Activated T-cell treated with anti-CD3 and anti-CD28 coated beads, Interleukin-2, amount 50 U/mL, for 4 hours (primary cell): Measurements from ENCODE around the gene ADAMTS16. TPM values are rescaled to one million over a fixed set of nuclear protein-coding genes. Genes with fewer than 3 reads are reported as not detected.

Experiments used
- ATAC-seq, 2 donors: fragments of 200-7000 bp; cut with Tn5 transposase; one replicate each; pipeline ENCODE4 v1.10.0; 2021
- DNase-seq: peaks from one replicate; pipeline ENCODE4 v3.0.0-alpha.2; 2020
- H3K27me3 Mint-ChIP-seq: one replicate; pipeline ENCODE4 v1.8.0; 2021; ENCODE audit warnings: low read depth, mixed read lengths
- H3K36me3 Mint-ChIP-seq: one replicate; pipeline ENCODE4 v1.8.0; 2022; ENCODE audit warnings: mixed read lengths; ENCODE audit not compliant: insufficient read depth
- H3K4me1 Mint-ChIP-seq: one replicate; pipeline ENCODE4 v1.8.0; 2021; ENCODE audit warnings: low read depth, mixed read lengths
- H3K4me3 Mint-ChIP-seq: one replicate; pipeline ENCODE4 v1.8.0; 2021; ENCODE audit warnings: mild to moderate bottlenecking, moderate library complexity, mixed read lengths
- H3K9me3 Mint-ChIP-seq: one replicate; pipeline ENCODE4 v1.8.0; 2021; ENCODE audit warnings: mixed read lengths
- total RNA-seq, 3 donors: library from RNA; stranded (reverse); gene quantifications; one replicate each; pipeline ENCODE4 v1.2.1, GENCODE V29; 2021

The ADAMTS16 gene
- total RNA-seq, 3 donors from 2014 or later = 0.03 TPM; not detected in 2

GRCh38 chr5:5258564-5258963 is 118.4 kb downstream of the ADAMTS16 start:
- no peak for ATAC-seq
- Mint-ChIP-seq H3K9me3 (peaks cover 8% of the 10 kb centered on the region), H3K4me1 (no peaks in the 10 kb centered on the region), H3K36me3 (no peaks in the 10 kb centered on the region), H3K4me3 (no peak overlapping the region), H3K27me3 (no peaks in the 10 kb centered on the region)
- no peak for DNase-seq

- Mint-ChIP-seq H3K4me3 (no peak overlapping the region), H3K9me3 (no peaks in the 10 kb centered on the region), H3K4me1 (no peaks in the 10 kb centered on the region), H3K36me3 (no peaks in the 10 kb centered on the region), H3K27me3 (no peaks in the 10 kb centered on the region)
- no peak for ATAC-seq
- no peak for DNase-seq
Observed at GRCh38 chr5:5264727-5265126, 124.6 kb downstream of the ADAMTS16 start.

DNA sequence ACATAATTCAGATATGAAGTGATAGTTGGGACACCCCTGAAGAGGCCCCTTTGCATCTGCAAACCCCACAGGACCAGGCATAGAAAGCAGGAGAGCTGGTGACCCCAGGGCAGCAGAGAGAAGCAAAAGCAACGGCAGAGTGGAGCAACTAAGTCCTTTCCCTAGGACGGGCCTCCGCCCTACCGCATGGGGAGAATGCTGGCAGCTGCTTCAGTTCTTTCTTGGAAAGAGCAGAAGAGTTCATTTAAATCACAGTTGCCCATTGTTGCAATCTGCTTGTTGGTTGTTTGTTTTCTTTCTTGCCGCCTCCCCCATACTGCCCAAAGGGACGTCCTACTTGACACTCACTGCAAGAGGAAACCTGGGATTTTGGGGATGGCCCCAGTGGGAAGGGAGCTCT is 126.2 kb downstream of the ADAMTS16 start:
- ATAC-seq (no peak), DNase-seq (no peak)
- Mint-ChIP-seq H3K9me3 (no peaks in the 10 kb centered on the region), H3K27me3 (no peaks in the 10 kb centered on the region), H3K4me3 (no peak overlapping the region), H3K36me3 (no peaks in the 10 kb centered on the region), H3K4me1 (no peaks in the 10 kb centered on the region)

- no peak for ATAC-seq
- Mint-ChIP-seq H3K4me3 (no peak overlapping the region), H3K9me3 (no peaks in the 10 kb centered on the region), H3K27me3 (no peaks in the 10 kb centered on the region), H3K4me1 (no peaks in the 10 kb centered on the region), H3K36me3 (no peaks in the 10 kb centered on the region)
- no peak for DNase-seq
Observed at GRCh38 chr5:5270161-5270560, 130.0 kb downstream of the ADAMTS16 start.

DNA sequence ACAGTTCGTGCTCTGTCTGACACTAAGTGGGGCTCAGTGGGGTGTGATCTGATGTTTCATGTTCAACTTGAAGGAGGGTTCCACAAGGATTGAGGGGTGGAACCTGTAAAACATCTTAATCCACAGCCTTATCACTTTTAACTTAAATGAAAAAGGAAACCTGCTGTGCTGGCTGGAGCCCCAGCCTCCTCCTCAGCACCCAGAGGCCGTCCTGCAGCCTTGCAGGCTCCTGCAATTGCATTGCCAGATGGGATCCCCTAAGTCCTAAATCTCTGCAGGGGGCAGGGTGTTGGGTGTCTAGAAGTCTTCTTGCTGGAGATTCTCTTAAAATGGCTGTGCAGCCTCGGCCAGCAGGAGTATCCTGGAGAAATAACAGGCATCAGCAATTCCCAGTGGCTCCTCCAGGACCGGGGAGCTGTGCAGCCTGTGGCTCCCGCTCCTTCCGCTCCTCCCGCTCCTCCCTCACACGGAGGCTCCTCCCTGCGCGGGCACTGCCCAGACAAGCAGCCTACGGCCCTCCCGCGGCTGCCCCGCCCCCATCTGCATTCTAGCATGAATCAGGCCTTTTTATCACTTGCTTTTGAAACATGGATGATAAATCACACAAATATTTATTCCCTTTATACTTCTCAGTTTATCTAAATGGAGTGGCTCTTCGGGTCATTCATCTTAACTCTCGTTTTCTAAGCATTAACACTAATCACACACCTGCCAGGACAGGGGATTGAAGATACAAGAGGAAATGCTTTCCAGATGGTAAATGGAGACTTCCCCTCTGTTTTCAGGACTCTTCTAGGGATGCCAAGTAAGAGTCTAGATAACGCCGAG is 131.0 kb downstream of the ADAMTS16 start:
- H3K36me3 Mint-ChIP-seq = no peaks in the 10 kb centered on the region

GRCh38 chr5:5271786-5272321 is 131.7 kb downstream of the ADAMTS16 start:
- DNase-seq (no peak), ATAC-seq (no peak)
- Mint-ChIP-seq H3K27me3 (peaks cover 2% of the 10 kb centered on the region), H3K9me3 (peaks cover 4% of the 10 kb centered on the region), H3K4me3 (no peak overlapping the region), H3K4me1 (no peaks in the 10 kb centered on the region), H3K36me3 (no peaks in the 10 kb centered on the region)

More for the DNA sequence above, 131.0 kb downstream of the ADAMTS16 start:
- no peak for ATAC-seq
- Mint-ChIP-seq H3K4me1 (no peaks in the 10 kb centered on the region), H3K9me3 (peaks cover 1% of the 10 kb centered on the region), H3K27me3 (peaks cover 2% of the 10 kb centered on the region), H3K4me3 (no peak overlapping the region)
- DNase-seq = no peak

GRCh38 chr5:5273398-5273797 is 133.3 kb downstream of the ADAMTS16 start:
- Mint-ChIP-seq H3K4me1 (no peaks in the 10 kb centered on the region), H3K4me3 (no peak overlapping the region), H3K9me3 (peaks cover 4% of the 10 kb centered on the region), H3K36me3 (no peaks in the 10 kb centered on the region), H3K27me3 (peaks cover 2% of the 10 kb centered on the region)
- no peak for ATAC-seq
- no peak for DNase-seq

DNA sequence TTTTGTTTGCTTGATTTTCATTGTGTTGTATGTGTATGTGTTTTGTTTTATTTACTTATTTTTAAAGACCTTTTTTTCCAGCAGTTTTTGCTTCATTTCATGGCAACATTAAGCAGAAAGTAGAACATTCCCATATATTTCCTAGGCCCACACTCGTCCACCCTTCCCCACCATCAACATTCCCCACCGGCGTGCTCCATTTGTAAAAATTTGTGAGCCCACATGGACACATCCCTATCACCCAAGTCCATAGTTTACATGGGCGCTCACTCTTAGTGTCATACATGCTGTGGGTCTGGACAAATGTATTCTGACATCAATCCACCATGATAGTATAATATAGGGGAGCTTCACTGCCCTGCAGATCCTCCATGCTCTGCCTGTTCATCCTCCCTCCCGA is 133.8 kb downstream of the ADAMTS16 start:
- Mint-ChIP-seq H3K9me3 (peaks cover 4% of the 10 kb centered on the region), H3K27me3 (peaks cover 2% of the 10 kb centered on the region), H3K36me3 (no peaks in the 10 kb centered on the region), H3K4me3 (no peak overlapping the region), H3K4me1 (no peaks in the 10 kb centered on the region)
- ATAC-seq = no peak
- DNase-seq = no peak

DNA sequence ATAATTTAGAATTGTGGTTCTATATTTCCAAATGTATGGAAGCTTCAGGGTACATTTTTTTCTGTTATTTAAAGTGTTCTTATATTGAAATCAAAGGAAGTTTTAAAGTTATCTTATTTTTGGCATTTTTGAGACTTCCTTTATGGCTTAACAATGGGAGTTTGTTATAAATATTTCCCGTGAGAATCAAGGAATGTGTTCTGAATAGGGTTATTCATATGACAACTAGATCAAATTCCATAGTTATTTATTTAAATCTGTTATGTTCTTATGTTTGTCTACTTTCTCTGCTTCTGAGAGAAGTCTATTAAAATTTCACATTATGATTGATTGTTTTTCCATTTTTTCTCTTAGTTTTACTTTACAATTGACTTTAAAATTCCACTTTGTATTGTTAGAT is 135.1 kb downstream of the ADAMTS16 start:
- no peaks in the 10 kb centered on the region for H3K36me3 Mint-ChIP-seq
- peaks cover 4% of the 10 kb centered on the region for H3K9me3 Mint-ChIP-seq
- DNase-seq = no peak
- no peak overlapping the region for H3K4me3 Mint-ChIP-seq
- H3K27me3 Mint-ChIP-seq = peaks cover 2% of the 10 kb centered on the region
- no peak for ATAC-seq
- no peaks in the 10 kb centered on the region for H3K4me1 Mint-ChIP-seq

- Mint-ChIP-seq H3K36me3 (no peaks in the 10 kb centered on the region), H3K9me3 (peaks cover 4% of the 10 kb centered on the region), H3K4me3 (no peak overlapping the region), H3K4me1 (no peaks in the 10 kb centered on the region), H3K27me3 (peaks cover 2% of the 10 kb centered on the region)
- DNase-seq = no peak
- ATAC-seq = no peak
Observed at GRCh38 chr5:5276430-5276829, 136.3 kb downstream of the ADAMTS16 start.

GRCh38 chr5:5276951-5277517 is 136.9 kb downstream of the ADAMTS16 start:
- no peak for ATAC-seq

DNA sequence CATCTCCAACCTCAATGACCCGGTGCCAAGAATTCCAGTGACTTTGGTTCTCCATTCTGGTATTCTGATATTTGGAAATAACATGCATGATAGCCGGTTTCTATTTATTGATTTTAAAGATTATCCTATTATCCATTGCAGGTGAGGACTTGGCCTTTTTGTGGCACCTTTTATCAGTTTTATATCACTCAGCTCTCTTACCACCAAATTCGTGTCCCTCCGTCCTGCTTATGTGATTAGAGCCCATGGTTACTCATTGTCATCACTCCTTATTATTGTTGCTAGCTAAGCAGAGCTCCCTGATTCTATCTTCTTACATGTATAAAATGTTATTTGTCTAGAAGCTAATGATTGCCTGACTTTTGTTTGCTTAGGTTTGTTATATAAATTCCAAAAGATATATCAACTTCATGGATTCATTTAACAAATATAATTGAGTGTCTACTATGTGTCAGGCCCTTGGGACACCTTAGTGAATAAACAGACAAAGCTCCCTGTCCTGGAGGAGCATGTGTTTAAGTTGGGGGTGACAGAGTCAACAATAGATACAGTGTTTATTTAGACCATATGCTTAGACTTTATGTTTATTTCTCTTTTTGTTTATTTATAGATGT is 138.2 kb downstream of the ADAMTS16 start:
- ATAC-seq = no peak
- Mint-ChIP-seq H3K36me3 (no peaks in the 10 kb centered on the region), H3K27me3 (peaks cover 2% of the 10 kb centered on the region), H3K4me1 (no peaks in the 10 kb centered on the region), H3K9me3 (peaks cover 8% of the 10 kb centered on the region), H3K4me3 (no peak overlapping the region)
- no peak for DNase-seq

More at GRCh38 chr5:5276951-5277517, 136.9 kb downstream of the ADAMTS16 start:
- Mint-ChIP-seq H3K4me3 (no peak overlapping the region), H3K9me3 (peaks cover 4% of the 10 kb centered on the region), H3K27me3 (peaks cover 2% of the 10 kb centered on the region), H3K4me1 (no peaks in the 10 kb centered on the region), H3K36me3 (no peaks in the 10 kb centered on the region)
- DNase-seq = no peak

DNA sequence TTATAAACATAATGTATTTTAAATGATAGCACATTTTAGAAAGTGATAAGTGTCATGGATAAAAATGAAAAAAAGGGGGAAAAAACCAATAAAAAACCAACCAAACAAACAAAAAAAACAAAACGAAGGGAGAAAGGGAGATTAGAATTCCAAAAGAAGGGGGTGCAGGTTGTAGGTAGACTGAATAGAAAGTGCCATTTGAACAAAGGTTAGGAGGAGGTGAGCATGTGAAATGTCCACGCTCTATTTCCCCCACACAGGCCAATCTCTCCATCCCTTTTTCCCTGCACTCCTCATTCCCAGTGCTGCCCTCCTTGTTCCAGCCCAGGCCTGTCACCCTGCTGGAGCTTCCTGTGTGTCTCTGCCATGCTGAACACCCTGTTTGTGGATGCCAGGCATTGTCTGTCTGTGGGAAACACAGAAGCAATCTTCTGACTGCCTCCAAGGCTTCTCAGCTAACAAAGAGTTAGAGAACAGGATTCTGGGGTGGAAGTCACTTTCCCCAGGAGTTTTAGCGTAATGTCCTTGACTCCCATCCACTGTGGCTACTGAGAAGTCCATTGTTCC is 138.8 kb downstream of the ADAMTS16 start:
- no peak for DNase-seq
- H3K36me3 Mint-ChIP-seq = no peaks in the 10 kb centered on the region
- ATAC-seq = no peak
- no peaks in the 10 kb centered on the region for H3K4me1 Mint-ChIP-seq
- H3K9me3 Mint-ChIP-seq = peaks cover 9% of the 10 kb centered on the region
- H3K27me3 Mint-ChIP-seq = peaks cover 2% of the 10 kb centered on the region
- H3K4me3 Mint-ChIP-seq = no peak overlapping the region

GRCh38 chr5:5285906-5286305 is 145.8 kb downstream of the ADAMTS16 start:
- H3K4me1 Mint-ChIP-seq = no peaks in the 10 kb centered on the region
- H3K4me3 Mint-ChIP-seq = no peak overlapping the region
- DNase-seq (no peak), ATAC-seq (no peak)
- H3K9me3 Mint-ChIP-seq = peaks cover 10% of the 10 kb centered on the region
- no peaks in the 10 kb centered on the region for H3K27me3 Mint-ChIP-seq
- no peaks in the 10 kb centered on the region for H3K36me3 Mint-ChIP-seq
